Renal cortex interstitium (tissue), 11 donors: ENCODE measurements around the gene ERN1. TPM values are rescaled to one million over a fixed set of nuclear protein-coding genes. Genes with fewer than 3 reads are reported as not detected.

Experiments used
- DNase-seq, 11 donors: peaks; one replicate each; pipeline ENCODE4 v3.0.0-alpha.2; 2013; ENCODE audit warnings: low read depth in 9 of 11, low spot score in 4 of 11; ENCODE audit errors: extremely low read depth in 1 of 11
- polyA plus RNA-seq, 3 donors: library from polyadenylated mRNA; unstranded; fragments of 120-200 nt; gene quantifications; one replicate each; pipeline ENCODE4 v1.2.1, GENCODE V29; 2013; ENCODE audit not compliant: insufficient read length in 3 of 3

The ERN1 gene
- polyA plus RNA-seq, 3 donors = 8.3 to 9.7 (median 8.6) TPM

GRCh38 chr17:63989622-63990345 lies 140.2 kb downstream of the ERN1 start:
- no peak for DNase-seq

Other genes starting within 250 kb of the ERN1 start
- not detected for gene GH2, start 248.2 kb downstream of the ERN1 start, polyA plus RNA-seq
- gene CSH1, start 233.6 kb downstream of the ERN1 start, polyA plus RNA-seq = 1 to 10 TPM in 1 of 3 donors, under 1 TPM in 1, not detected in 1; 0.83 to 3.7 TPM
- gene CSHL1, start 218.9 kb downstream of the ERN1 start, polyA plus RNA-seq = not detected
- under 1 TPM in 1 of 3 donors, not detected in 2; 0.24 TPM for gene GH1, start 211.3 kb downstream of the ERN1 start, polyA plus RNA-seq
- 1 to 10 TPM; 2.1 to 4.1 (median 3.1) TPM for gene CD79B, start 197.8 kb downstream of the ERN1 start, polyA plus RNA-seq
- gene SCN4A, start 157.2 kb downstream of the ERN1 start, polyA plus RNA-seq = 1 to 10 TPM in 2 of 3 donors, under 1 TPM in 1; 0.83 to 1.3 (median 1.2) TPM
- 1 to 10 TPM; 2.7 to 4.1 (median 3.9) TPM for gene PRR29, start 131.8 kb downstream of the ERN1 start, polyA plus RNA-seq
- 10 to 100 TPM; 23.0 to 30.0 (median 28.7) TPM for gene ICAM2, start 109.5 kb downstream of the ERN1 start, polyA plus RNA-seq
- gene TEX2, start 133.1 kb upstream of the ERN1 start, polyA plus RNA-seq = 10 to 100 TPM; 24.3 to 26.1 (median 24.6) TPM